Measurements from ENCODE around the gene IGF2BP2.

GRCh38 chr3:185847506-185847905, 22.7 kb upstream of the IGF2BP2 start:
- no peak for TF ChIP-seq POLR2A (IDR thresholded peaks at IDR 0.05; ENCODE audit: extremely low read depth, insufficient read length)
- TF ChIP-seq CTCF (IDR thresholded peaks at IDR 0.05; ENCODE audit: low read depth, low read length) = no peak
- TF ChIP-seq MAX (IDR thresholded peaks at IDR 0.05; ENCODE audit: low read depth, low read length) = no peak
